Lower lobe of right lung (tissue), 2 donors: Measurements from ENCODE around the gene ATPAF2. TPM values are rescaled to one million over a fixed set of nuclear protein-coding genes. Genes with fewer than 3 reads are reported as not detected.

Experiments
- ATAC-seq, 2 donors: fragments of 200-7000 bp; cut with Tn5 transposase; one replicate each; pipeline ENCODE4 v1.9.1; 2020 to 2022; ENCODE audit warnings: mild to moderate bottlenecking in 2 of 2, moderate library complexity in 2 of 2
- DNase-seq: peaks from one replicate; pipeline ENCODE4 v3.0.0-alpha.2; 2020
- H3K27ac ChIP-seq: fragments of 200-600 bp; one replicate; pipeline ENCODE4 v1.8.0; 2022
- H3K27me3 ChIP-seq: fragments of 200-600 bp; one replicate; pipeline ENCODE4 v1.8.0; 2022; ENCODE audit warnings: low read depth
- H3K36me3 ChIP-seq: fragments of 200-600 bp; one replicate; pipeline ENCODE4 v1.8.0; 2022; ENCODE audit warnings: mild to moderate bottlenecking
- H3K4me1 ChIP-seq: fragments of 200-600 bp; one replicate; pipeline ENCODE4 v1.8.0; 2022
- H3K4me3 ChIP-seq: fragments of 200-600 bp; one replicate; pipeline ENCODE4 v1.8.0; 2022; ENCODE audit warnings: mild to moderate bottlenecking
- H3K9me3 ChIP-seq: fragments of 200-600 bp; one replicate; pipeline ENCODE4 v1.8.0; 2022
- intact Hi-C: fragments of 100-400 bp; cut with DNase I; formaldehyde crosslinking; loops from one replicate; pipeline ENCODE4 v1.11.0; 2022
- total RNA-seq: library from RNA; stranded (reverse); fragmentation: NEBNext Ultra II Directional; extraction: Animal tissue kit (Norgen Biotek cat#: 25700); gene quantifications from one replicate; pipeline ENCODE4 v1.2.1, GENCODE V29; 2021
- TF ChIP-seq, protein P1 (sequence below): fragments of 200-600 bp; IDR thresholded peaks from one replicate; pipeline ENCODE4 v1.8.0; 2022; ENCODE audit warnings: antibody characterized with exemption, mild to moderate bottlenecking
- donor health status: DM: no; HTN: yes; CAD: no; lungs with severe emphysema.

ATPAF2 gene
- total RNA-seq, 1 donor from 2014 or later, result 22.9 TPM

DNA sequence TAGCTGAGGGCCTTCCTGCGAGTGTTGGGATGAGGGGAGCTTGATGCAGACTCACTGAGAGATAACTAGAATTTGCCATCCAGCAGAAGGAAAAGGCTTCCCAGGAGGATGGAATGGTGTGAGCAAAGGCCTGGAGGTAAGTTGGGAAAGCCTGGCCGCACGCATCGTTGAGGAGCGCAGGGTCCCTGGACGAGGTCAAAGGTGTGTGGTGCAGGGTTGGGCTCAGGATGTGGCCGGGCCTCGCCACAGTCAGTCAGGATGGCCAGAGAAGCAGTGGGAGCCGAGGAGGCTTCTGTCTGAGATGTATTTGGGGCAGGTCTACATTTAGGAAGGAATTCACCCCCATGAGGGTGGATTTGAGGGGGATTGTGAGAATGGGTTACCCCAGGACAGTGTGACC is 49.9 kb downstream of the ATPAF2 start:
- no peaks in the 10 kb centered on the region for H3K9me3 ChIP-seq
- TF ChIP-seq, protein P1, sequence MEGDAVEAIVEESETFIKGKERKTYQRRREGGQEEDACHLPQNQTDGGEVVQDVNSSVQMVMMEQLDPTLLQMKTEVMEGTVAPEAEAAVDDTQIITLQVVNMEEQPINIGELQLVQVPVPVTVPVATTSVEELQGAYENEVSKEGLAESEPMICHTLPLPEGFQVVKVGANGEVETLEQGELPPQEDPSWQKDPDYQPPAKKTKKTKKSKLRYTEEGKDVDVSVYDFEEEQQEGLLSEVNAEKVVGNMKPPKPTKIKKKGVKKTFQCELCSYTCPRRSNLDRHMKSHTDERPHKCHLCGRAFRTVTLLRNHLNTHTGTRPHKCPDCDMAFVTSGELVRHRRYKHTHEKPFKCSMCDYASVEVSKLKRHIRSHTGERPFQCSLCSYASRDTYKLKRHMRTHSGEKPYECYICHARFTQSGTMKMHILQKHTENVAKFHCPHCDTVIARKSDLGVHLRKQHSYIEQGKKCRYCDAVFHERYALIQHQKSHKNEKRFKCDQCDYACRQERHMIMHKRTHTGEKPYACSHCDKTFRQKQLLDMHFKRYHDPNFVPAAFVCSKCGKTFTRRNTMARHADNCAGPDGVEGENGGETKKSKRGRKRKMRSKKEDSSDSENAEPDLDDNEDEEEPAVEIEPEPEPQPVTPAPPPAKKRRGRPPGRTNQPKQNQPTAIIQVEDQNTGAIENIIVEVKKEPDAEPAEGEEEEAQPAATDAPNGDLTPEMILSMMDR, result no peak
- peaks cover 7% of the 10 kb centered on the region for H3K36me3 ChIP-seq
- H3K27ac ChIP-seq, result no peak overlapping the region
- no peak for ATAC-seq
- no peaks in the 10 kb centered on the region for H3K27me3 ChIP-seq
- H3K4me3 ChIP-seq, result no peak overlapping the region
- no peak for DNase-seq
- intact Hi-C loops, result no loop called here
- H3K4me1 ChIP-seq, result no peaks in the 10 kb centered on the region

DNA sequence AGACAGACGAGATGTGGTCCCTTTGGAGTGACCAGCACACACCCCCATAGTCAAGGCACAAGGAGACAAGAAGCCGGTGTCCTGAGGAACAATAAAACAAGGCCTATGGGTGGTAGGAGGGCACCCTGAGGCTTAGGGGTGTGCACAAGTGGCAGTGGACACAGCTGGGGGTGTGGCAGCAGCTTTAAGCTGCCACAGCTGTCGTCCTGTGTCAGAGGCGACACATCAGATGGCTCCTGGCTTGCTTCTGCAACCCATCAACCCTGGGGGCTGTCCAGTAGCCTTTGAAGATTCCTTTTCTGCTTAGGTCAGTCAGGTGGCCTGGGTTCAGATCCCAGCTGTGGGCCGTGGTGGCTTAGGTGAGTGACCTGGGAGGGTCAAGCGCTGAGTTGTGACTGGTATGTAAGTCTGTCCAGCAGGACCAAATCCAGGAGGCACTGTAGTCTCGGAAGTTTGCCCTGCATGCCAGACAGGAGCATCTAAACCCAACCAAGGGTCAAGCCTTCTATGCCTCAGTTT is 50.5 kb downstream of the ATPAF2 start:
- Histone ChIP-seq H3K4me3 (no peak overlapping the region), H3K4me1 (no peaks in the 10 kb centered on the region), H3K36me3 (peaks cover 7% of the 10 kb centered on the region), H3K27ac (no peak overlapping the region), H3K27me3 (no peaks in the 10 kb centered on the region), H3K9me3 (no peaks in the 10 kb centered on the region)
- TF ChIP-seq, protein P1, result no peak
- no peak for ATAC-seq
- DNase-seq, result no peak
- intact Hi-C loops, result no loop called here

DNA sequence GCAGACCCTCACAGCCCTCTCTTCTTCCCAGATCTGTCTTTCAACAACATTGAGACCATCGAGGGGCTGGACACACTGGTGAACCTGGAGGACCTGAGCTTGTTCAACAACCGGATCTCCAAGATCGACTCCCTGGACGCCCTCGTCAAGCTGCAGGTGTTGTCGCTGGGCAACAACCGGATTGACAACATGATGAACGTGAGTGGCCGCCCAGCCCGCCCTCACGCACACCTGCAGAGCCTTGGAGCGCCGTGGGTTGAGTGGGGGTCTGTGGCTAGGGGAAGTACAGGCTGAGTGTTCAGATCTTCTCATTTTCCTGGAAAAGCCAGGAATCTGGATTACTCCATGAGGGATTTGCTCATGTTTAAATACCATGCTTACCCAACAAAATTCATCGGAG is 51.1 kb downstream of the ATPAF2 start:
- no peak for DNase-seq

DNA sequence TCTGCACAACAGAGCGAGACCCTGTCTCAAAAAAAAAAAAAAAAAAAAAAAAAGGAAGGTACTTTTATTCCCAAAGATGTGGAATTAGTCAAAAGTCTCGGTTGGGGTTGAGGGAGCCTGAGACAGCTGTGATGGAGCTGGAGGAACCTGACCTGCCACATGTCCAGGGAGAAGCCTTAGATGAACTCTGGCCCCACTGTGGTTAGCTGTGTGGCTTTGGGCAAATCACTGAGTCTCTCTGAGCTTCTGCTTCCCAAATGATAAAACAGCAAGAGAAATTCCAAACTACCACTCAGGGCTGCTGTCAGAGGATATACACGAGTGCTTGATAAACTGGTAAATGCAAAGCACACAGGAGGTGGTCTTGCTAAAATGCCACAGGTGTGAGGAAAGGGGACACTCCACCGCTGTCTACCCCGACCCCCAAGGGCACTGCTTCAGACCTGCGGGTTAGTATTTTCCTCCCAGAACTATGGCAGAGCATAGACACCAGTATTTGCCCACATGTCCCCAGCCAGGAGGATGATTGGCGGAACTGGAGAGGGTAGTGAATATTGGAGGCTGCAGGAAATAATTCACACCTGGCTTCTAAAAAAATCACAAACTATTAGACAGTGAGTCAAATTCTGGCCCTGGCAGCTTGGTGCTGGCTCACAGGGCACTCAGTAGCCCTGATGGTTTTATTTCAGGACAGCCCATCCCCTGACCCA is 51.6 kb downstream of the ATPAF2 start:
- H3K27ac ChIP-seq, result no peak overlapping the region
- intact Hi-C loops, result no loop called here
- DNase-seq, result no peak
- no peak overlapping the region for H3K4me3 ChIP-seq
- peaks cover 7% of the 10 kb centered on the region for H3K36me3 ChIP-seq
- TF ChIP-seq, protein P1, result no peak
- H3K9me3 ChIP-seq, result no peaks in the 10 kb centered on the region
- no peaks in the 10 kb centered on the region for H3K4me1 ChIP-seq
- no peaks in the 10 kb centered on the region for H3K27me3 ChIP-seq
- no peak for ATAC-seq

More for the DNA sequence above, 51.1 kb downstream of the ATPAF2 start:
- no peaks in the 10 kb centered on the region for H3K27me3 ChIP-seq
- H3K4me3 ChIP-seq, result no peak overlapping the region
- no peak overlapping the region for H3K27ac ChIP-seq
- H3K4me1 ChIP-seq, result no peaks in the 10 kb centered on the region
- peaks cover 7% of the 10 kb centered on the region for H3K36me3 ChIP-seq
- H3K9me3 ChIP-seq, result no peaks in the 10 kb centered on the region
- no peak for ATAC-seq
- TF ChIP-seq, protein P1, result no peak
- intact Hi-C loops, result no loop called here

DNA sequence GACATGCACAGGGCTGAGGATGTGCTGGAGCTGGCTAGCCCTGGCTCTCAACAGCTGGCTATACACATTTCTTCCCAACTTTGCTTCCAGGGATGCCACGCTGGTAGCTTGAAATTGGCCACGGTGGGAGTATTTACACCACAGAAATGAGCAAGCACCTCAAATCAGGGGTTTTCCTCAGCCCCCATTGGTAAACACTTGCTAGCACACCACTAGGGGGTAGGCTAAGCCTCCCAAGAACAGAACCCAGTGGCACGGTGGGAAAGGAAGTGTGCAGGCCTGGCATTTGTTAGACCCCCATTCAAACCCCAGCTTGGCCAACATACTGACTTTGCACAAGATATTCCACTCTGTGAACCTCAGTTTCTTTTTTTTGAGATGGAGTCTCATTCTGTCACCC is 53.4 kb downstream of the ATPAF2 start:
- Histone ChIP-seq H3K4me1 (no peaks in the 10 kb centered on the region), H3K27ac (no peak overlapping the region), H3K36me3 (peaks cover 7% of the 10 kb centered on the region), H3K27me3 (no peaks in the 10 kb centered on the region), H3K4me3 (no peak overlapping the region), H3K9me3 (no peaks in the 10 kb centered on the region)
- TF ChIP-seq, protein P1, result no peak
- intact Hi-C loops, result no loop called here
- DNase-seq, result no peak
- ATAC-seq, result no peak
